Mononuclear cell (primary cell): ENCODE results near the gene SH3TC1. TPM values are rescaled to one million over a fixed set of nuclear protein-coding genes. Genes with fewer than 3 reads are reported as not detected.

Experiments used
- H3K27me3 ChIP-seq: 2 replicates; pipeline ENCODE4 v1.6.0; 2011; ENCODE audit warnings: low read length, control low read depth; ENCODE audit not compliant: insufficient read depth
- H3K4me1 ChIP-seq: 2 replicates; pipeline ENCODE4 v1.5.1; 2011; ENCODE audit warnings: mild to moderate bottlenecking, low read length, control low read depth; ENCODE audit not compliant: insufficient read depth
- H3K4me3 ChIP-seq: 2 replicates; pipeline ENCODE4 v1.5.1; 2011; ENCODE audit warnings: mild to moderate bottlenecking, low read length, moderate library complexity
- H3K9me3 ChIP-seq: 2 replicates; pipeline ENCODE4 v1.5.1; 2011; ENCODE audit warnings: low read depth, mild to moderate bottlenecking, control low read depth, low read length
- total RNA-seq: library from RNA; depleted of rRNA; stranded (reverse); fragments of >200 nt; gene quantifications from one replicate; pipeline ENCODE4 v1.2.3, GENCODE V29; 2012

The SH3TC1 gene
- total RNA-seq, 1 donor = 56.6 TPM

GRCh38 chr4:8219236-8219635 is 20.1 kb downstream of the SH3TC1 start:
- peaks cover 33% of the 10 kb centered on the region for H3K4me1 ChIP-seq
- no peaks in the 10 kb centered on the region for H3K9me3 ChIP-seq
- H3K27me3 ChIP-seq = no peaks in the 10 kb centered on the region
- H3K4me3 ChIP-seq = no peak overlapping the region

- Histone ChIP-seq H3K4me1 (peaks cover 47% of the 10 kb centered on the region), H3K4me3 (no peak overlapping the region), H3K9me3 (no peaks in the 10 kb centered on the region), H3K27me3 (no peaks in the 10 kb centered on the region)
Measured at GRCh38 chr4:8220661-8221450, 21.8 kb downstream of the SH3TC1 start.

GRCh38 chr4:8221476-8221875 is 22.4 kb downstream of the SH3TC1 start:
- Histone ChIP-seq H3K27me3 (no peaks in the 10 kb centered on the region), H3K4me1 (peaks cover 50% of the 10 kb centered on the region), H3K4me3 (no peak overlapping the region)

GRCh38 chr4:8221985-8222384 is 22.9 kb downstream of the SH3TC1 start:
- Histone ChIP-seq H3K27me3 (no peaks in the 10 kb centered on the region), H3K9me3 (no peaks in the 10 kb centered on the region), H3K4me1 (peaks cover 56% of the 10 kb centered on the region), H3K4me3 (no peak overlapping the region)

More at GRCh38 chr4:8221476-8221875, 22.4 kb downstream of the SH3TC1 start:
- H3K9me3 ChIP-seq = no peaks in the 10 kb centered on the region

GRCh38 chr4:8222609-8223388 is 23.7 kb downstream of the SH3TC1 start:
- peaks cover 64% of the 10 kb centered on the region for H3K4me1 ChIP-seq
- no peaks in the 10 kb centered on the region for H3K27me3 ChIP-seq
- H3K9me3 ChIP-seq = no peaks in the 10 kb centered on the region
- no peak overlapping the region for H3K4me3 ChIP-seq

GRCh38 chr4:8224267-8224974 is 25.3 kb downstream of the SH3TC1 start:
- Histone ChIP-seq H3K4me1 (peaks cover 77% of the 10 kb centered on the region), H3K4me3 (no peak overlapping the region), H3K27me3 (no peaks in the 10 kb centered on the region), H3K9me3 (no peaks in the 10 kb centered on the region)

- H3K27me3 ChIP-seq = no peaks in the 10 kb centered on the region
- H3K4me1 ChIP-seq = peaks cover 70% of the 10 kb centered on the region
- no peaks in the 10 kb centered on the region for H3K9me3 ChIP-seq
- H3K4me3 ChIP-seq = no peak overlapping the region
Measured at GRCh38 chr4:8224975-8225625, 26.0 kb downstream of the SH3TC1 start.

- Histone ChIP-seq H3K4me3 (no peak overlapping the region), H3K9me3 (no peaks in the 10 kb centered on the region), H3K27me3 (no peaks in the 10 kb centered on the region), H3K4me1 (peaks cover 62% of the 10 kb centered on the region)
Measured at GRCh38 chr4:8225706-8226443, 26.8 kb downstream of the SH3TC1 start.

GRCh38 chr4:8227201-8227770 is 28.2 kb downstream of the SH3TC1 start:
- Histone ChIP-seq H3K4me3 (no peak overlapping the region), H3K4me1 (peaks cover 50% of the 10 kb centered on the region), H3K27me3 (no peaks in the 10 kb centered on the region), H3K9me3 (no peaks in the 10 kb centered on the region)

GRCh38 chr4:8227771-8228318 is 28.8 kb downstream of the SH3TC1 start:
- H3K27me3 ChIP-seq = no peaks in the 10 kb centered on the region
- peaks cover 45% of the 10 kb centered on the region for H3K4me1 ChIP-seq
- H3K4me3 ChIP-seq = no peak overlapping the region
- H3K9me3 ChIP-seq = no peaks in the 10 kb centered on the region

GRCh38 chr4:8228319-8229250 is 29.5 kb downstream of the SH3TC1 start:
- H3K4me3 ChIP-seq = no peak overlapping the region
- H3K4me1 ChIP-seq = peaks cover 44% of the 10 kb centered on the region
- no peaks in the 10 kb centered on the region for H3K9me3 ChIP-seq
- no peaks in the 10 kb centered on the region for H3K27me3 ChIP-seq

- Histone ChIP-seq H3K9me3 (no peaks in the 10 kb centered on the region), H3K4me3 (no peak overlapping the region), H3K27me3 (no peaks in the 10 kb centered on the region), H3K4me1 (peaks cover 42% of the 10 kb centered on the region)
Measured at GRCh38 chr4:8229331-8229975, 30.4 kb downstream of the SH3TC1 start.
